Vagina (tissue), 2 donors: ENCODE measurements around the gene POU2F3. TPM values are rescaled to one million over a fixed set of nuclear protein-coding genes. Genes with fewer than 3 reads are reported as not detected.

Source experiments
- DNase-seq, 2 donors: peaks; one replicate each; pipeline ENCODE4 v3.0.0-alpha.2; 2017; ENCODE audit errors: extremely low spot score in 2 of 2
- H3K27ac ChIP-seq: fragments of 200-600 bp; sonication (generic); one replicate; pipeline ENCODE4 v1.5.1; 2019
- H3K27me3 ChIP-seq: fragments of 200-600 bp; sonication (generic); one replicate; pipeline ENCODE4 v1.5.1; 2019
- H3K36me3 ChIP-seq, 2 donors: fragments of 200-600 bp; sonication (generic); one replicate each; pipeline ENCODE4 v1.5.1; 2017 to 2019
- H3K4me1 ChIP-seq: fragments of 200-600 bp; sonication (generic); one replicate; pipeline ENCODE4 v1.5.1; 2019
- H3K4me3 ChIP-seq, 2 donors: fragments of 200-600 bp; sonication (generic); 1 replicate in 1 of 2; 2 replicates in 1 of 2; pipeline ENCODE4 v1.5.1; 2016 to 2019
- H3K9me3 ChIP-seq: fragments of 200-600 bp; sonication (generic); one replicate; pipeline ENCODE4 v1.5.1; 2019
- POLR2A ChIP-seq, 2 donors: fragments of 450-650 bp; IDR thresholded peaks; one replicate each; pipeline ENCODE4 v1.6.1; 2017; ENCODE audit warnings: antibody characterized with exemption in 2 of 2, mild to moderate bottlenecking in 2 of 2, moderate library complexity in 2 of 2
- POLR2AphosphoS5 ChIP-seq, 2 donors: sonication (generic); formaldehyde crosslinking; IDR thresholded peaks; one replicate each; pipeline ENCODE4 v1.9.0; 2017; ENCODE audit warnings: antibody characterized with exemption in 2 of 2, mild to moderate bottlenecking in 2 of 2, low read depth in 1 of 2; ENCODE audit not compliant: insufficient read depth in 1 of 2
- intact Hi-C: fragments of 100-400 bp; cut with DNase I; formaldehyde crosslinking; loops from one replicate; pipeline ENCODE4 v1.15.1; 2023
- total RNA-seq: library from RNA; depleted of rRNA; stranded (reverse); fragments of >200 nt; gene quantifications from one replicate; pipeline ENCODE4 v1.2.3, GENCODE V29; 2016
- TF ChIP-seq, protein P1 (sequence below), 3 experiments: fragments of 450-650 bp in 2 of 3; fragments of 200-600 bp in 1 of 3; sonication (generic) in 1 of 3; IDR thresholded peaks; one replicate each; pipeline ENCODE4 v1.5.1; 2017 to 2019; ENCODE audit warnings: antibody characterized with exemption in 3 of 3, mild to moderate bottlenecking in 2 of 3, moderate library complexity in 2 of 3

Gene POU2F3
- total RNA-seq, 1 donor from 2014 or later: 2.7 TPM

DNA sequence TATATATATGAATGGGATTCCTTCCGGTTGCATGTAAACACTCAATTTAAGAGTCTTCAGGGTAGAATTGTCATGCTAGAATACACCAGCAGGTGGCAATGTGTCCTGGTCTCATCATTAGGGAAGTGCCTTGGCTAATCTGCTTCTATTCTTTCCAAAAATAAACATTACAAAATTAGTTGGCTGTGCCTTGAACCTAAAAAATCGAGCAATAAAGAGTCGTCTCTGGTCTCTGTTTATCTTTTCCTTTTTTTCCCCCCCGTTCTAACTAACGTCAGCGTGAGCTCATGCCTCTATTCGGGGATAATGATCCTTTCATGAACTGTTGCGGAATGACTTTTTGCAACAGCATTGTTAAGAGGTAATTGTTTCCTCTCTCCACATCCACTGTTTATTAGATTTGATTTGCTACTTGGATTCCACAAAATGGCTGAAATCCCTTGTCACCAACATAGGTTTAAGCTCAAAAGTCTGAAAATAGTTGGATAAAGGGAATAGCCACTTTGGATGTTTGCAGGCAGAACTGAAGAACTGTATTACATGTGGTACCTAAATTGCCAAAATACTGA lies 95.0 kb downstream of the POU2F3 start:
- intact Hi-C loops: loop anchor here (5.0 kb wide), 1 partner anchor 62 kb away; no protein-coding TSS in a partner anchor
- no peaks in the 10 kb centered on the region for H3K9me3 ChIP-seq
- peak overlapping the region; percentile 98 for H3K27ac ChIP-seq
- peak overlapping the region; percentile 80 to 94 for H3K4me3 ChIP-seq
- TF ChIP-seq POLR2A (IDR thresholded peaks at IDR 0.05): peak in 1 of 2 donors; percentile 20
- TF ChIP-seq, protein P1, sequence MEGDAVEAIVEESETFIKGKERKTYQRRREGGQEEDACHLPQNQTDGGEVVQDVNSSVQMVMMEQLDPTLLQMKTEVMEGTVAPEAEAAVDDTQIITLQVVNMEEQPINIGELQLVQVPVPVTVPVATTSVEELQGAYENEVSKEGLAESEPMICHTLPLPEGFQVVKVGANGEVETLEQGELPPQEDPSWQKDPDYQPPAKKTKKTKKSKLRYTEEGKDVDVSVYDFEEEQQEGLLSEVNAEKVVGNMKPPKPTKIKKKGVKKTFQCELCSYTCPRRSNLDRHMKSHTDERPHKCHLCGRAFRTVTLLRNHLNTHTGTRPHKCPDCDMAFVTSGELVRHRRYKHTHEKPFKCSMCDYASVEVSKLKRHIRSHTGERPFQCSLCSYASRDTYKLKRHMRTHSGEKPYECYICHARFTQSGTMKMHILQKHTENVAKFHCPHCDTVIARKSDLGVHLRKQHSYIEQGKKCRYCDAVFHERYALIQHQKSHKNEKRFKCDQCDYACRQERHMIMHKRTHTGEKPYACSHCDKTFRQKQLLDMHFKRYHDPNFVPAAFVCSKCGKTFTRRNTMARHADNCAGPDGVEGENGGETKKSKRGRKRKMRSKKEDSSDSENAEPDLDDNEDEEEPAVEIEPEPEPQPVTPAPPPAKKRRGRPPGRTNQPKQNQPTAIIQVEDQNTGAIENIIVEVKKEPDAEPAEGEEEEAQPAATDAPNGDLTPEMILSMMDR (IDR thresholded peaks at IDR 0.05): peak; percentile 56 to 64 (median 60)
- peak in 1 of 2 donors; percentile 91 for TF ChIP-seq POLR2AphosphoS5 (IDR thresholded peaks at IDR 0.05; ENCODE audit: insufficient read depth in 1 of 2, low read depth in 1 of 2)
- H3K27me3 ChIP-seq: no peaks in the 10 kb centered on the region
- H3K36me3 ChIP-seq: peaks cover 0 to 5% of the 10 kb centered on the region in 2 donors
- DNase-seq: no peak
- peaks cover 51% of the 10 kb centered on the region for H3K4me1 ChIP-seq

DNA sequence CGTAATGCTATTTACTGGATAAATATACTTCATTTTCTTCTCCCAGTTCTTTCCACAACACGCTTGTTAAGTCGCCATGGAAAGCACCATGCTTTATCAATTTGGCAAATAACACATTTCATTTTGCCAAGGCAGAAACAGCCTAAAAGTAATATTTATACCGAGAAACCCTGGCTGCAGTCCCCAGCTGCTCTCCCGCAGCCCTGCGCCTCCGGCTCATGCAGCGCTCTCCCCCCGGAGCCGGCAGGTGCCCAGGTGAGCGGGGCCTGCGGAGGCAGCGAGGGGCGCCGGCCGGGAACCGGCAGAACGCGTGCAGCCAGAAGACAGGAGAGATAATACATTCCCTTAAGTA lies 95.6 kb downstream of the POU2F3 start:
- H3K4me1 ChIP-seq: peaks cover 57% of the 10 kb centered on the region
- H3K9me3 ChIP-seq: no peaks in the 10 kb centered on the region
- TF ChIP-seq POLR2A (IDR thresholded peaks at IDR 0.05) (no peak), POLR2AphosphoS5 (IDR thresholded peaks at IDR 0.05; ENCODE audit: insufficient read depth in 1 of 2, low read depth in 1 of 2) (no peak)
- TF ChIP-seq, protein P1 (IDR thresholded peaks at IDR 0.05): no peak
- no peak for DNase-seq
- peak overlapping the region; percentile 80 to 94 for H3K4me3 ChIP-seq
- intact Hi-C loops: loop anchor here (5.0 kb wide), 1 partner anchor 62 kb away; no protein-coding TSS in a partner anchor
- no peaks in the 10 kb centered on the region for H3K36me3 ChIP-seq
- H3K27ac ChIP-seq: peak overlapping the region; percentile 98
- no peaks in the 10 kb centered on the region for H3K27me3 ChIP-seq

DNA sequence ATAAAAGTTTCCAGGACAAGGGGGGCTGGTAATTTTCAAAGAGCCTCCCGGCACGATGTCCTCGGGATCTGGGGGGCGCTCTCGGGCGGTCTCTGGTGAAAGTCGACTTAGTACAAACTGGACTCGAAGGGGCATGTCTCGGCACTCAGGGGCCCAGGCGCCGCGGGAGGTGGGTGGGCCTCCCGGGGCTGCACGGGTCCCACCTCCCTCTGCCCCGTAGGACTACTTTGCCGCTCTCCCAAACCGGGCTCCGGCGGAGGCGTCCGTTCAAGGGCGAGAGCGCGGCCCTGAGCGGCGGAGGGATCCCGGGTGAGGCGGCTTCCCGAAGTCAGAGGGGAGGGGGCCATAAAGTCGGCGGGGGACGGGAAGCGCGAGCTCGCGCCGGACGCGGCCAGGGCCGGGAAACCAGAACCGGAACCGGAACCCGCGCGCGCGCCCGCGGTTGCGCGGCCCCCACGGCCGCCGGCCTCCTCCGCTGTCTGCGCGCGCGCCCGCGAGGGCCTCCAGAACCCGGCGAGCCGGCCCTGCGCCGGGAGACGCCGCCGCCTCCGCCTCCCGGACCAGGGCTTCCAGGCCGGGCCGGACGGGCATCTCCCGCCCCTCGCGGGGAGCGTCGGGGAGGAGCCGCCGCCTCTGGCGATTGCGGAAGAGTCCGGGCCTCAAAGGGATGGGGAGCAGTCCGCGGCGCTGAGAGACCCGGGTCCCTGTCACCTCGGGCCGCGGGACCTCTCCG lies 96.1 kb downstream of the POU2F3 start, which contains the start of gene ARHGEF12:
Gene ARHGEF12, plus strand, starts transcription at position 506 of the 733 bp plus-strand sequence. CDS start 831 bp downstream, outside the sequence.
- intact Hi-C loops: loop anchor here (5.0 kb wide), 1 partner anchor 61 kb away; no protein-coding TSS in a partner anchor
- Histone ChIP-seq H3K27ac (peak within 1 kb of the TSS; percentile 98), H3K36me3 (no peaks in the 10 kb centered on the region), H3K4me1 (peaks cover 62% of the 10 kb centered on the region), H3K4me3 (peak within 1 kb of the TSS; percentile 80 to 94), H3K27me3 (no peaks in the 10 kb centered on the region), H3K9me3 (no peaks in the 10 kb centered on the region)
- TF ChIP-seq POLR2A (IDR thresholded peaks at IDR 0.05) (peak in 1 of 2 donors; percentile 84), POLR2AphosphoS5 (IDR thresholded peaks at IDR 0.05; ENCODE audit: insufficient read depth in 1 of 2, low read depth in 1 of 2) (peak; percentile 62 to 85)
- TF ChIP-seq, protein P1 (IDR thresholded peaks at IDR 0.05): peak in 1 of 3 experiments; percentile 6
- peak in 1 of 2 donors; percentile 96 for DNase-seq

DNA sequence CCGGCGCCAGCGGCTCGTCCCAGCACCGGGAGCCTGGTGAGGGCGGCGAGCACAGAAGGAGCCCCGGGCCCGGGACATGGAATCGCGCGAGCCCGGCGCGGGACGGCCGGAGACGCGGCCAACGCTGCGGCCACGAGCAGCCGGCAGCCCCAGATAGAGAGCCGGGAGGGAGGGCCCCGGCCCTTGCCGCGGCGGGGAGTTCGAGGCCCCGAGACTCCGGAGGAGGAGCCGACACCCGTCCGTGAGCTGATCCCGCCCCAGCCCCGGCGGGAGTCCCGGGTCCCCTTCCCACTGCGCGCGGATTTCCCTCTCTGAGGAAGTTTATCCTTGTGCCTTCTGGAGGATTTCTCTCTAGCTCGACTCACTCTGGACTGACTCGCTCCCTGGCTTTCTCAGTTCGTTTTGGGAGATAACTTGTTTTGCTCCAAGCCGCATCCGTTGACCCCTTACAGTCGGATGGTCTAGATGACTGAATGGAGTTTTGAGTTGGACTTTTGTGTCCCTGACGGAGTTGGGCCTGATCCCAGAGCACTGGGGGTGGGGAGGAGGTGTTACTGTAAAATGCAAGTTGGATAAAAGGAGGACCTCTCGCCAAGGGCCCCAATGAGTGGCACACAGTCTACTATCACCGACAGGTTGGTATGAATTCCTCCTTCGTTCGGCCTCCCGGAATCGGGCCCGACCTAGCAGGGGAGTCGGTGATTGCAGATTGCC lies 96.9 kb downstream of the POU2F3 start:
- peak overlapping the region; percentile 98 for H3K27ac ChIP-seq
- H3K4me3 ChIP-seq: peak overlapping the region; percentile 80 to 94
- DNase-seq: no peak
- H3K9me3 ChIP-seq: no peaks in the 10 kb centered on the region
- no peaks in the 10 kb centered on the region for H3K27me3 ChIP-seq
- TF ChIP-seq POLR2A (IDR thresholded peaks at IDR 0.05) (no peak), POLR2AphosphoS5 (IDR thresholded peaks at IDR 0.05; ENCODE audit: insufficient read depth in 1 of 2, low read depth in 1 of 2) (no peak)
- TF ChIP-seq, protein P1 (IDR thresholded peaks at IDR 0.05): no peak
- peaks cover 64% of the 10 kb centered on the region for H3K4me1 ChIP-seq
- H3K36me3 ChIP-seq: no peaks in the 10 kb centered on the region
- intact Hi-C loops: loop anchor here (5.0 kb wide), 1 partner anchor 61 kb away; no protein-coding TSS in a partner anchor
